HL-60 (cell line): ENCODE measurements around the gene RTP2.

Experiments
- DNase-seq, 2 experiments: peaks; one replicate each; pipeline ENCODE4 v3.0.0-alpha.2; 2010 to 2020; ENCODE audit warnings: low read depth in 1 of 2, low spot score in 1 of 2
- H3K27ac ChIP-seq: fragments of 250-450 bp; sonication (Bioruptor Pico); replicated peaks from 2 replicates; pipeline ENCODE4 v1.5.1; 2020; ENCODE audit warnings: mild to moderate bottlenecking, moderate library complexity
- H3K27me3 ChIP-seq: fragments of 250-450 bp; sonication (Bioruptor Pico); 2 replicates; pipeline ENCODE4 v1.5.1; 2021; ENCODE audit warnings: mild to moderate bottlenecking, moderate library complexity; ENCODE audit not compliant: insufficient read depth, poor library complexity, severe bottlenecking
- H3K4me3 ChIP-seq: replicated peaks from 2 replicates; pipeline ENCODE4 v1.5.1; 2011; ENCODE audit warnings: mild to moderate bottlenecking, control low read depth, low read length; ENCODE audit not compliant: insufficient read depth
- CTCF ChIP-seq: IDR thresholded peaks from one replicate; pipeline ENCODE4 v1.5.1; 2011; ENCODE audit warnings: low read length, control low read depth, inconsistent platforms; ENCODE audit not compliant: insufficient read depth
- GABPA ChIP-seq: IDR thresholded peaks from 2 replicates; pipeline ENCODE4 v1.6.1; 2012; ENCODE audit warnings: low read depth
- POLR2AphosphoS5 ChIP-seq: IDR thresholded peaks from 2 replicates; pipeline ENCODE4 v1.6.1; 2012; ENCODE audit warnings: low read depth
- SPI1 ChIP-seq: IDR thresholded peaks from 2 replicates; pipeline ENCODE4 v1.6.1; 2012; ENCODE audit warnings: low read depth, mild to moderate bottlenecking, borderline replicate concordance
- TF ChIP-seq, protein P1 (sequence below): IDR thresholded peaks from 2 replicates; pipeline ENCODE4 v1.6.1; 2012; ENCODE audit warnings: low read depth; ENCODE audit not compliant: insufficient replicate concordance

Gene RTP2

DNA sequence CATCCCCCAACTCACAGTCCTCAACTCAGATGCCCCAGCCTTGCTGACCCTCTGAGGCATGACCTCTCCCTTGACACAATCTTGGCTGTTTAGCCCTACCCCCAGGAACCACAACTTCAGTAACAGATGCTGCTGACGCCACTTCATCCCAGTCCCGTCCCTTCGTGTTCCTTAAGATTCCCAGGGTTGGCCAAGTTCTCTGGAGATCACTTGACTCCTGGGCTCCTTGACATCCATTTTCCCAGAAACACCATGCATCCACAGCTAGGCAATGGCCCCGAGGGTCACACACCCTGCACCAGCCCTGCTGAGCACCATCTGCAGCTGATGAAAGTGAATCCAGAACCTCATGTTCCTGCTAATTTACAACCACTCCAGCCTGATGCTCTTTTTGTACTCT is 6.9 kb downstream of the RTP2 start:
- DNase-seq, result no peak
- H3K4me3 ChIP-seq, result no peak overlapping the region
- no peak for TF ChIP-seq GABPA
- no peak for TF ChIP-seq CTCF
- TF ChIP-seq POLR2AphosphoS5, result no peak
- TF ChIP-seq, protein P1, sequence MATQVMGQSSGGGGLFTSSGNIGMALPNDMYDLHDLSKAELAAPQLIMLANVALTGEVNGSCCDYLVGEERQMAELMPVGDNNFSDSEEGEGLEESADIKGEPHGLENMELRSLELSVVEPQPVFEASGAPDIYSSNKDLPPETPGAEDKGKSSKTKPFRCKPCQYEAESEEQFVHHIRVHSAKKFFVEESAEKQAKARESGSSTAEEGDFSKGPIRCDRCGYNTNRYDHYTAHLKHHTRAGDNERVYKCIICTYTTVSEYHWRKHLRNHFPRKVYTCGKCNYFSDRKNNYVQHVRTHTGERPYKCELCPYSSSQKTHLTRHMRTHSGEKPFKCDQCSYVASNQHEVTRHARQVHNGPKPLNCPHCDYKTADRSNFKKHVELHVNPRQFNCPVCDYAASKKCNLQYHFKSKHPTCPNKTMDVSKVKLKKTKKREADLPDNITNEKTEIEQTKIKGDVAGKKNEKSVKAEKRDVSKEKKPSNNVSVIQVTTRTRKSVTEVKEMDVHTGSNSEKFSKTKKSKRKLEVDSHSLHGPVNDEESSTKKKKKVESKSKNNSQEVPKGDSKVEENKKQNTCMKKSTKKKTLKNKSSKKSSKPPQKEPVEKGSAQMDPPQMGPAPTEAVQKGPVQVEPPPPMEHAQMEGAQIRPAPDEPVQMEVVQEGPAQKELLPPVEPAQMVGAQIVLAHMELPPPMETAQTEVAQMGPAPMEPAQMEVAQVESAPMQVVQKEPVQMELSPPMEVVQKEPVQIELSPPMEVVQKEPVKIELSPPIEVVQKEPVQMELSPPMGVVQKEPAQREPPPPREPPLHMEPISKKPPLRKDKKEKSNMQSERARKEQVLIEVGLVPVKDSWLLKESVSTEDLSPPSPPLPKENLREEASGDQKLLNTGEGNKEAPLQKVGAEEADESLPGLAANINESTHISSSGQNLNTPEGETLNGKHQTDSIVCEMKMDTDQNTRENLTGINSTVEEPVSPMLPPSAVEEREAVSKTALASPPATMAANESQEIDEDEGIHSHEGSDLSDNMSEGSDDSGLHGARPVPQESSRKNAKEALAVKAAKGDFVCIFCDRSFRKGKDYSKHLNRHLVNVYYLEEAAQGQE, result no peak
- no peak for TF ChIP-seq SPI1
- H3K27ac ChIP-seq, result no peak overlapping the region
- H3K27me3 ChIP-seq, result no peaks in the 10 kb centered on the region

DNA sequence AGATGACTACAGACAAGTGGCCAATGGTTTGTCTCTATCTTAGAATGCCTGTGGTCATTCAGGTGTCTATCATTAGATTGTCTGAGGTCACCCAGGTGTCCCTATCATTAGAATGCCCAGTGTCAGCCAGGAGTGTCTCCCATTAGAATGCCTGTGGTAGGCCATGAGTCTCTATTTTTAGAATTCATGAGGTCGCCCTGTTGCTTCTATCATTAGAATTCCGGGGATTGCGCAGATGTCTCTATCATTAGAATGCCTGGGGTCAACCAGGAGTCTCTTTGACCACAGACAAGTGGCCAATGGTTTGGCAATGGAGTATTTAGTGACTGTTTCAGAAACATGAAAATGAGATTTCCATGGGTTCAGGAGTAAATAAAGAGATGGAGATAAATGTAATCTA is 7.6 kb downstream of the RTP2 start:
- Histone ChIP-seq H3K27me3 (peaks cover 3% of the 10 kb centered on the region), H3K4me3 (no peak overlapping the region), H3K27ac (no peak overlapping the region)
- TF ChIP-seq GABPA (no peak), SPI1 (no peak), CTCF (no peak), POLR2AphosphoS5 (no peak)
- TF ChIP-seq, protein P1, result no peak
- no peak for DNase-seq

DNA sequence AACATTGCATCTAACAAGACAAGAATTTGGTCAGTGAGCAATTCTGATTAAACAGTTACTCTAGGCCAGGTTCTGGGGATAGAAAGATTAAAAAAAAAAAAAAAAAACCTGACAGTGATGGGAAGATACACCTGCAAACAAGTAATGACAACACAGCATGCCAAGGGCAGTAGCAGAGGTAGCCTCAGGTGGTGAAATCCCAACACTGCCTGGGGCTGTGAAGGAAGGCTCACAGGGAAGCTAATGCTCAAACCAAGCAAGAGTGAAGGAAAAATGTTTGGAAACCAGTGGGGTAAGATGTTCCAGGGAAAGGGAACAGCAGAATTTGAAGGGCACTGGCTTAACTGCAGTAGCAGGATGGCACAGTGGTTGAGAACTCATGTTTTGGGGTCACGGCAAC is 8.9 kb downstream of the RTP2 start:
- H3K4me3 ChIP-seq, result no peak overlapping the region
- H3K27ac ChIP-seq, result no peak overlapping the region
- no peak for TF ChIP-seq CTCF
- TF ChIP-seq, protein P1, result no peak
- no peak for TF ChIP-seq POLR2AphosphoS5
- TF ChIP-seq SPI1, result no peak
- TF ChIP-seq GABPA, result no peak
- H3K27me3 ChIP-seq, result peaks cover 7% of the 10 kb centered on the region
- DNase-seq, result no peak
